ENCODE measurements around the gene ZEB2.

Gene ZEB2

DNA sequence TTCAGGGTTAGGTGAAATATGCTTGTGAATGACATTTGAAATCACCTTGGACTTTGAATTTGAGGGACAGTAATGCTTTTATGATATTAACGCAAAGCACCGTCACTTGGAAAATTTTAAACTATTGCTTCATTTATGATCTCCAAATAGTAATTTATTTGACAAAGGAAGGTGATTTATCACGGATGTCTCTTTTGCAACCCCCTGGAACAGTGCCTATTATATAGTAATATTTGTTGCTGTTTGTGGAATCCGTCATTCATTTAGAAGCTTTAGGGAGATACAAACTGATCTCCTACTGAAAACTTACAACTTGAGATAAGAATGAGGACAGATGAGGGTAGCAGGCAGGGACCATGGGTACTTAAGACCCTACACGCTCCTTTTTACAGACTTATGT is 10.7 kb upstream of the ZEB2 start:
- intact Hi-C loops (cut with DNase I): no loop called here
- DNase-seq: no peak

DNA sequence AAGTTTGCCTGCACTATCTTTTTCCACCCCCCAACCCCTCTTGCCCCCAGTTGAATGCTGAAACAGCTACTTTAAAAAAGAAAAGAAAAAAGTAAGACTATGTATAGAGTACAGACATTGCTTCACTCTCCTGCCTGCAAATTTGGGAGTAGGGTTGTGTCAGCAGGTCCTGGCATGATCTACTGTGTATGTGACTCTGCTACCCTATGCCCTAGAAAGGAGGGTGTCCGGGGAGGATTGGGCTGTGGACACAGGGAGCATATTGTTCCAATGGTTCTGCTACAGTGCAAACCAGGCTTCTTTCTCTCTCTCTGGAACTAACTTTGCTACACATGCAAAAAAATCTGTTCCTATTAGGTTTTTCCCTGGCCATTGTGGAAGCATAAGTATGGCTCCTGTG is 9.9 kb upstream of the ZEB2 start:
- intact Hi-C loops (cut with DNase I): loop anchor here (5.0 to 10.0 kb wide), 3 partner anchors 295 to 512 kb away; no protein-coding TSS in a partner anchor
- no peak for DNase-seq

DNA sequence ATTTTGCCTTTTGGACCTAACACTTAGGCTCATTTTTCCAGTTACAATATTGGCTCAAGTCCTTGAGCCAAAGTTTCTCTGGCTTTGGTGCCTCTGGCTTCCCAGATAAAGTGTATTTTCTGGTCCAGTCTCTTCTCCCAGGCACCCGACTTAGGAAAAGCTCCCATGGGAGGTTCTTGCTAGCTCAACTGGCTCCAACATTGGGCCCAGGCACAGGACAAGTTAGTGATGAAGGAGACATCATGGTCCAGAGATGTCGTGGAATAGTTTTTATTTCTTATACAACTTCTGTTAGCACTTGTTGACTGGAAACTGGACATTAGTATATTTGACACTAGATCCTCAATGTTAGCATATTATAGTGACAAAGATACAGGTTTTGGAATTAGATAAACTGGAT is 8.2 kb upstream of the ZEB2 start:
- no peak for DNase-seq
- intact Hi-C loops (cut with DNase I): loop anchor here (5.0 to 10.0 kb wide), 3 partner anchors 293 to 514 kb away; no protein-coding TSS in a partner anchor

DNA sequence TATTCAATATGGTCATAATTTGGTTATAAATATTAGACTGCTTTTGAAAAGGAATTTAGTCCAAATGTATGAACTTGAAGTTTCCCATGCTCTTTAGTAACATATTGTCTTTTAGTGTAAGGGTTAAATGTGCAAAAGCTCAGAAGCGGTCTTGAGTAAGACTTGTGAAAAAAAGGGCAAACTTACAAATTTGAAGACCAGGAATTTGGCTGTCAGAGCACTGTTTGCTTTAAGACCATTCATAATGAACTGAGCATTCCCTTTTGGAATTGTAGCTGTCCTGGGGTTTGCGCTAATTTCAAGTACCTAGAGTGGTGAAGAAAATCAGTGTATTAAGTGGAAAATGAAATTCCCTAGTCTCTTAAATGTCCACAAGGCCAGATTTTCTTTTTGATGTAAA is 6.9 kb upstream of the ZEB2 start:
- DNase-seq: no peak
- intact Hi-C loops (cut with DNase I): loop anchor here (5.0 to 10.0 kb wide), 3 partner anchors 292 to 515 kb away; no protein-coding TSS in a partner anchor

DNA sequence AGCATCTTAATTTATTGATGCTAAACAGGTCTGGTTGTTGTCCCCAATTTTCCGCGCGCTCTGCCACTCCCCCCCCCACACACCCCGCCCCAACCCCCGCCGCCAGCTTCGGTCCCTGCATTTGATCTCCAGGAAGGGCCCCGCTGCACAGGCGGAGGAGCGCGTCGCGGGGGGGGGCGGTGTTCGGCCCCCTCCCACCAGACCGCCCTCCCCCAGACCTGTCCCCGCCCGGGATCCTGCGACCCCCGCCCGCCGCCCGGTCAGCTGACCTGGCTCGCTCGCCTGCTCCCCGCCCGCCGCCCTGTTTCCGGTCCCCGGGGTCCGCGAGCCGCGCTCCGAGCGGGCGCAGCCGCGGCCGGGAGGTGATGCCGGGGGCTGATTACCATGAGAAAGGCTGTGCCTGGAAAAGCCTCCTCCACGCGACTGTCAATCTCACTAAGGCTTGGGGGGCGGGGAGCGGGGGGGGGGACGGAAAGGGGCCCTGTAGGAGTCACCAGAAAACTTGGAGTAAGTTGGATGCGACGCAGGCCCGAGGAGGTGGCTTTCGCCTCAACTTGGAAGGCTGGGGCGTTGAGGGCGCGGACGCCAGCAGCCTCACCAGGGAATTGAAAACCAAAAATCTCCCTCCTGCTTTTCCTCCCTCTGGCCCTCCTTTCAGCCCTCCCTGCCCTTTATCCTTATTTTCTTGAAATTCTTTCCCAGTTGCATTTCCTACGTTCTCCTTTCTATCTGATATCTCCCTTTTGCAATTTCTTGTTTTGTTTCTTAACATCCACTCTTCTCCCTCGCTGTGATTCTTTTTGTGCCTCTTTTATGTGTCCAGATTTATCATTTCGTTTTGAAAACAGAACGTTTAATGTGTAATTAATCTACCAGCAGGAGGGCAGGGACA is 4.4 kb upstream of the ZEB2 start:
- intact Hi-C loops (cut with DNase I): loop anchor here (5.0 to 10.0 kb wide), 4 partner anchors 290 to 1228 kb away; no protein-coding TSS in a partner anchor
- peak in 7 of 10 donors; percentile 44 to 92 (median 72) for DNase-seq

DNA sequence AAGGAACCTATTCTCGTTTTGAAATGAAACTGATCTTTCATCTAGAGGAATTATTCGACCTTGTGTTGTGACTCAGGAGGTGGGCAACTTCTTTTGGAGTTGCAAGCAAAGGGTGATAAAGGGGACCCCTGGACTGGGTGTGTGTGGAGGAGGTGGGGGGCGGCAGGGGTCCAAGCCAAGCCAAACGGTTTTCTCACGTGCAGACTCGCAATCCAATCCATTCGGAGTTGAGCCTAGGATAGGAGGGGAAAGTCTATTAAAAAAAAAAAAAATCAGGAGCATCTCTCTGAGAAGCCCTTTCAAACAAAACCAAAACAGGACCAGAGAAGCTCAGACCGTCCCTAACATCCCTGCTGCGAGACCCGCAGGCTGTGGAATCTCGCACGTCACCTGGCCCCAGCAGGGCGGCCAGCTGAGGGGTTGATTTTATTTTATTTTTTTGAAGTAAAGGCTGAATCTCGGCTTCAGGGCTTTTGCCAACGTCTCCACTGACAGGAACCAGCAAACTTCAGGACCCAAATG is 3.7 kb upstream of the ZEB2 start:
- peak in 2 of 10 donors; percentile 77 to 87 for DNase-seq
- intact Hi-C loops (cut with DNase I): loop anchor here (2.0 to 10.0 kb wide), 4 partner anchors 185 to 1229 kb away; no protein-coding TSS in a partner anchor

DNA sequence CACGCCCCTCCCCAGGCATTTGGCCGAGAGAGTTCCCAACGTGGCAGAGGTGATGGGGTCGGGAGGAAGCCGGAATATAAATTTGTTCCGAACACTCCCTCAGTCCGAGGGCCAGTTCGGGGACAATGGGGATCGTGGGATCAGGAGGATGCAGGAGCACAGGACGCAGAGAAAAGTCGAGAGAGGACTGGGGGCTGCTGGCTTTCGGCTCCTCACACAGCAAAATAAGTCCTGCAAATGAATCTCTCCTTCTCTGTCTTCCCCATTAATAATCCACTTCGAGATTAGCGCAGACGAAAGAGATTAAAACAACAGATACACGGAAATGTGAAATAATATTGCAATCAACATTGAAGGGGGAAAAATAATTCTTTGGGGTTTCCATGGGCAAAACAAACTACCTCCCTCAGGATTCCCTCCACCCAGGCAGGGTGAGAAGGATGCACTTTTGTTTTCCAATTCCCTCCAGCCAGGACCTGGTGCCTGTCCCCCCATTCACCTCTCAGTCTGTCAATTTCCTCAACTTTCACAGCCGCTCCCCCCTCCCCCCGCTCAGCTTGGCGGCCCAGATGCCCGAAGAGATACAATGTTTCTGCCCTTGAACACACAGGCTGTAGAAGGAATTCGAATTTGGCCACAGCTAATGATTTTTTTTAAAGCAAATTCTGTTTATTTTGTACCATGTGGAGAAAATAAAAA is 3.1 kb upstream of the ZEB2 start:
- peak in 7 of 10 donors; percentile 49 to 91 (median 64) for DNase-seq
- intact Hi-C loops (cut with DNase I): loop anchor here (2.0 to 10.0 kb wide), 4 partner anchors 186 to 1229 kb away; no protein-coding TSS in a partner anchor

DNA sequence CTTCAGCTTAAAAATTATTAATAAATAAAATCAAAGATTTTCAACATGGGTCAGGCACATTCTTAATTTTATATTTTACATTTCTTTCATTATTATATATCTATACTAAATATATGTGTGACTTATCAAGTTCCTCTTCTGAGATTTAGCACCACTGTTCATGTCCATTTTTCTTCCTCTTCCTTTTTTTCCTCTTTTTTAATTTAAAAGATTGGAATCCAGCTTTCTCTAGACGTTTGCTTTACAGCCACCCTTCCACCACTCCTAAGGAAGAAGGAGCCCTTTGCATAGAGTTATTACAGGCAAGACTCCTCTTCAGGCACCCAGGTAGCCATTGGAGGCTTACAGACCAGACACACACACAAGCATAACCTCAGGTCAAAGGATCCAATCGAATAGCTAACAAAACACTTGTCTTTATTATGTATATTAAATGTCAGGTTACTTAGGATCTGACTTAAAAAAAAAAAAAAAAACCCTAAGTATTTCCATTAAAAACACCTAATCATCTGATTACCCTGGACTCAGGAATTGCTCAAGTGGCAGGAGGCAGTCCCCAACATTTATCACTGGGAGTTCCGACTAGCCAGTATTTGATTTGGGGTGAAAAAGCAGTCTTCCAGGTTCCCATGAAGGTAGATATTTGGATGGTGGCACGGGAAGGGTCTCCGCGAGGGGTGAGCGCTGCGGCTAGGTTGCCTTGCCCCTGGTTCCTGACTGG is 2.4 kb upstream of the ZEB2 start:
- intact Hi-C loops (cut with DNase I): loop anchor here (2.0 to 10.0 kb wide), 4 partner anchors 186 to 1230 kb away; no protein-coding TSS in a partner anchor
- no peak for DNase-seq

DNA sequence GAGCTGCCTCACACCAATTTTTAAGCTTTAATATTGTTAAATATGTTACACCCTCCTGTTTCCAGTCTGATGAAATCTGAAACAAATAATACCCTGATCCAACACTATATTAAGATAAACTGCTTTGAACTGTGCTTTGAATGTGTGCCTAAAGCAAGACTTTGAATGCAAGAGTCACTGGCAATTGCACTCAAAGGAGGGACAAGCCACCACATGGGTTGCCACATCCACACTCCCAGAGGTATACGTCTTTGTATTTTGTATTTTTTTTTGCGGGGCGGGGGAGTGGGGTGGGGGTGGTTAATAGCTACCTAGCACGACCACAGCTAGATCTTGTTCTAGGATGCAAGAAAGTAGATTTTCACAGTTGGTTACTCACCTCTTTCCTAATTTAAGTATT is 1.8 kb upstream of the ZEB2 start:
- no peak for DNase-seq
- intact Hi-C loops (cut with DNase I): loop anchor here (2.0 to 10.0 kb wide), 4 partner anchors 187 to 1231 kb away; no protein-coding TSS in a partner anchor

DNA sequence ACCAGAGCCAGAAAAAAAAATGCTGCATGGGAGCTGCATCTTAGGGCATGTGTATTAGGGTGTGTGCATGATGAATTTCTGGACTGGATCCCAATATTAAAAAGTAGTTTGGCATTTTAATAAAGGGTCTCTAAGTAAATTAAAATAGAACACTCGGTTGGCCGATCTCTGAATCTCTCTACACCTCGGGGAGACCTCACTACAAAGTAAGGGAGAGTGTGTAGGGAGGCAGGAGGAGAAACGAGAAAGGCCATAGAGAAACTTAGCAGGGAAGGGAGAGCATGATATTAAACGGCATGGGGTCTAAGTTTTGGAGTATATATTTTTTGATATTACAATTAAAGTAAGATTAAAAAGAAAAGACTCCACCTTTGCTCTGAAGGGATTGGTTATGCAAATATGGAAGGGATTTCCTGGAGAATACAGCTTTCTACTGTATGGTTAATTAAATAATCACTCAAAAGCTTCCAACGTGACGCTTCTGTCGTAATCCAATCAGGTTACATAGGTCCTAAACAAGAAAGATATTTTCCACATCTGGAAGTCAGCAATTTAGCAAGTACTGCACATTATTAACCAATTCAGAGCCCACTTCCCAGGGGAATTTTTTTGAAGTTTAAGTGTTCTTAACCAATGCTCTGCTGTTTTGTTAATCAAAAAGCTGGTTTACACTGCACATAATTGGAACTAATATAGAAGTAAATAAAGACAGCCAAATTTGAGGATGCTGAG is 1.0 kb upstream of the ZEB2 start:
- intact Hi-C loops (cut with DNase I): loop anchor here (5.0 to 10.0 kb wide), 3 partner anchors 286 to 1231 kb away; no protein-coding TSS in a partner anchor
- DNase-seq: no peak

DNA sequence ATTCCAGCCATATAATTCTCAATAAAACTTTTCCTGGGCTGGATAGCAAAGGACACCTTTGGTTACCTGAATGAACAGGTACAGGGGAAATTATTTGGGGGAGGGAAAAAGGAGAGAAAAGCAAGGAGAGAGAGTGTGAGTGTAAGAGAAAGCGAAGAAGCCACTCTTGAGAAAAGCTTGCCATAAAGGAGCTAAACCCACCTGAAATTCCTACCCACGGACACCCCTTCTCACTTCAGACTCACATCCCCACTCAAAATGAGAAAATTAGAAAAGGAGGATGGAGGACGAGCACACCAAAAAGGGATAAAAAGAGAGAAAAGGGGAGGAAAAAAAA is 354 bp downstream of the ZEB2 start:
- no peak for DNase-seq

DNA sequence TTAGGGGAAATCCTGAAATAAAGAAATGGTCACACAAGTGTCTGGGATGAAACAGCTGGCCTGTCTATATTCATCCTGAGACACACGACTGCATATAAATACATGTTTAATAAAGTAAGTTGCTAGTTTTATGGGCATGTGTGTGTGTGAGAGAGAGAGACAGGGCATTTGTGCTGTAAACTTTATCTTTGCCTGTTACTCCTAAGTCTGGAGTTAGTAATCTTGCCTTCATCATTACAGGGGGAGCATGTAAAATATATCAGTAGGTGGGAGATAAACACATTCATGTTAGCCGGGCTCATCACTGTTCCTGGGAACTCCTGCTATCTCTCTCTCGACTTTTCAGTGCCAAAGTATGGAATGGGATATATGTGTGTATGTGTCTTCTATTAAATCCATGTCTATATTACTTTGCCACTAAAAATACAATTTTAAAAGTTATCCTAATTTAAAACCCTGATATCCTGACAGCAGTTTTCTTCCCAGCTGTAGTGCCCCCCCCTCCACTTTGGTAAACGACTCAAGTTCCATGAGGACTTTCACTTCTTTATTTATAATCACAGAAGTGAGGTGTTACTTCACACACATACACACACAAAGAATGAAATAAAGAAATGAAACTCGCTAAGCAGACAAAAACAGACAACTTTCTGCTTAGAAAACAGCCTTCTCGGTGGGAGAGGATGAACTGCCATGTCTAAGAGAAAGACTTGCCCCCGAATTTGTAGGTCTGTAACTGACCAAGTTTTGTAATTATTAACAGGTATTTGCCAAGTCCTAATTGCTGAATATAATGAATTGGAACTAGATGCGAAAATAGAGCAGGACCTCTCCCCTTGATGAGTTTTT is 947 bp downstream of the ZEB2 start:
- intact Hi-C loops (cut with DNase I): loop anchor here (5.0 to 10.0 kb wide), 2 partner anchors 92 to 584 kb away; no protein-coding TSS in a partner anchor
- DNase-seq: no peak

More for the DNA sequence above, 354 bp downstream of the ZEB2 start:
- intact Hi-C loops (cut with DNase I): loop anchor here (5.0 to 10.0 kb wide), 2 partner anchors 92 to 585 kb away; no protein-coding TSS in a partner anchor

DNA sequence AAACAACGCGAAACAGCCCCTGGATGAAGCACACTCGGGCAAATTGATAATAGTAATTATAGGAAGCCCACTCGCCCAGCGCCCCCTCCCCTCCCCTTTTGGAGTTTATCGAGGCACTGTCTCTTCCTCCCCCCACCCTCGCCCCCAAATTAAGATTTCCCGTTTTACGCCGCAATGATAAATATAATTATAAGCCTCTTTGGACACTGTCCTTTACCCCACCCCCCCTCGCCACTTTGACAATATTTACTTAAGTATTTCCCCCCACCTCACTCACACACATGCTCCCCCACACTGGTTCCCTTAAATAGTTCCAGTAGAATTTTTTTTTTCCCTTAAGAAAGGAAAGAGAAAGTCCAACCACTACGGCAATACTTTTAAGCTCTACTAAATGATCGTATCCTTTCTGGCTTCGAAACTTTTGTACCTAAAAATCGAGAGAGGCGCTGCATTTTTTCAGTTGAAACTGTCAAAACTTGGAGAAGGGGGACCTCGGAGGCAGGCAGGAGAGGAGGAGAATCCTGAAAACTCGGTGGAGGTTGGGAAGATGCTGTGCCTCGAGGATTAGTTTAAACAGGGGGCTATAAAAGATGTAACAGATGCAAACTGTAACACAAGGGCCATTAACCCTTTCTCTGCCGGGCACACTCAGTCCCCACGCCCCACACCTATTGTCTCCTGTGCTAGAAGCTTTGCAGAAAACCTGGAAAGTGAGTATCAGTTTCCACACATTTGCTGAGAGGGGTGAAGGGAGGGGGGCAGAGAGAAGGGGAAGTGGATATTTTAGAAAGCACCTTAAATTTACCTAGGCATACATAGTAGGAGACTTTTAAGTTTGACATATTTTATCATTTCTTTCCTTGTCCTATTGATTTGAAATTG is 1.8 kb downstream of the ZEB2 start:
- peak in 2 of 10 donors; percentile 51 to 80 for DNase-seq
- intact Hi-C loops (cut with DNase I): loop anchor here (5.0 to 10.0 kb wide), 2 partner anchors 91 to 583 kb away; no protein-coding TSS in a partner anchor

DNA sequence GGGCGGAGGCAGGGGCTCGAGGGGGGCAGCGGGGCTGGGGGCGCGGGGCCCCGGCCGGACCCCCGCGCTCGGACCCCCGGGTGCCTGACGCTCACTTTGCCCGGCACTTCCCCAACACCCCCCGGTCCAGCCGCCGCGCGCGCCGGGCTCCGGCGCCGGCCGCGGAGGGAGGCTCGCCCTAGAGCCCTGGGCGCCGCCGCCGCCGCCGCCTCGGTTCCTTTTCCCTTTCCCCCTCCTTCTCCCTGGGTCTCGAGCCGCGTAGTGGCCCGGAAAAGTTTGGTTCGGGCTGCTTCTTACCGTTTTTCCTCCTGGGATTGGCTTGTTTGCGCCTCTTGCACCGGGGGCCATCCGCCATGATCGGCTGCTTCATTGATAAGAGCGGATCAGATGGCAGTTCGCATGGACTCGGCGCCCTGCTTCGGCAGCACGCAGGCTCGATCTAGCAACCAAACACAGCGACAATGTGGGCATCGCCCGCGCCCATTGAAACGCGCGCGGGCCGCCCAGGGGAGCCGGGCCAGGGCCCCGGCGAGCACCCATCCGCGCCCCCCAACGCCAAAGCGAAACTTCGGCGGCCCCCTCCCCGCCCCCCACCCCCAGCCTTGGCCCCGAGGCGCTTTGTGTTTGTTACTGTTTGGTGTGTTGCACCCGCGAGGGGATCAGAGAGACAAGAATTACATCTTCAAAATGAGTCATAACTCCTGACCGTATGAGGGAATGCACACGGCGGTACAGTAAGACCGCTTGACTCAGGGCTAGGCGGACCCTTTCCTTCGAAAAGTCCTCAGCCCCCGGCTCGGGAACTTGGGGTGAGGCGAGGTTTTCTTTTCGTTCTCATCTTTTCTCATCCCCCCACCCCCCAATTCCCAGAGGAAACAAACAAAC is 2.7 kb downstream of the ZEB2 start:
- intact Hi-C loops (cut with DNase I): loop anchor here (5.0 to 10.0 kb wide), 2 partner anchors 90 to 582 kb away; no protein-coding TSS in a partner anchor
- peak in 6 of 10 donors; percentile 53 to 93 (median 76) for DNase-seq

DNA sequence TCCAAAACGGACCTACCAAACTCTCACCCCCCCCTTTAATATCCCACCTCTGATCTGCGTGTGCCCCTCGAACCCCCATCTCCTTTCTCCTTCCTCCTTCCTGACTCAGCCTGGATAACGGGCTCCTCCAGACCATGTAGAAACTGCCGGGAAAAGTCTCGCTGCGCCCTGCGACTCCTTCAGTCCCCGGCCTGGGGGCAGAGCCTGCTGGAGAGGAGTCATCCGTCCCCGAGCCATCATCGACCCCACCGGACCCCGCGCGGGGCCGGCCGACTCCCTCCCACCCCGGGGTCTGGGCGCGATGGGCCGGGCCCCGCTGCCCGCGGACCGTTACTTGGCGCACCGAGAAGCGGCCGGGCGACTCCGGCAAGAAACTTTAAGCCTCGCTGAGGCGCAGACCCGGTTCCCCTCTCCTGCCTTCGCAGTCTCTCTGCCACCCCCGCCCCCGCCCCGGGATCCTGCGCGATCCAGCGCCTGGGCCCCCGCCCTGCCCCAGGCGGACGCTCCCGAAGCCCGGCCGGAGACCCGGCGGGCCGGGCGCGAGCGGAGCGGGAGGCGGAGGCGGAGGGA is 3.4 kb downstream of the ZEB2 start:
- intact Hi-C loops (cut with DNase I): loop anchor here (5.0 to 10.0 kb wide), 2 partner anchors 89 to 582 kb away; no protein-coding TSS in a partner anchor

More for the DNA sequence above, 3.4 kb downstream of the ZEB2 start:
- peak in 4 of 10 donors; percentile 39 to 77 (median 71) for DNase-seq

All from posterior cingulate gyrus (tissue), 11 donors.